Panc1 (cell line): ENCODE data around the gene SGMS1.

Experiments used
- POLR2AphosphoS5 ChIP-seq: IDR thresholded peaks from 2 replicates; pipeline ENCODE4 v1.6.1; 2012; ENCODE audit warnings: mild to moderate bottlenecking, low read depth, low read length, moderate library complexity
- REST ChIP-seq, 2 experiments: IDR thresholded peaks; 2 replicates each; pipeline ENCODE4 v1.6.1; 2011 to 2012; ENCODE audit warnings: low read depth in 2 of 2, control low read depth in 1 of 2, low read length in 1 of 2, mild to moderate bottlenecking in 1 of 2, moderate library complexity in 1 of 2; ENCODE audit not compliant: insufficient read depth in 1 of 2
- SIN3A ChIP-seq: IDR thresholded peaks from 2 replicates; pipeline ENCODE4 v1.6.1; 2012; ENCODE audit warnings: low read depth, mild to moderate bottlenecking, low read length, moderate library complexity, borderline replicate concordance; ENCODE audit not compliant: insufficient read depth
- TCF7L2 ChIP-seq: IDR thresholded peaks from 2 replicates; pipeline ENCODE4 v1.6.1; 2011; ENCODE audit warnings: mild to moderate bottlenecking, low read depth, low read length, inconsistent platforms
- TF ChIP-seq, protein P1 (sequence below): fragments of 450-650 bp; IDR thresholded peaks from 2 replicates; pipeline ENCODE4 v1.5.1; 2017; ENCODE audit warnings: mild to moderate bottlenecking

DNA sequence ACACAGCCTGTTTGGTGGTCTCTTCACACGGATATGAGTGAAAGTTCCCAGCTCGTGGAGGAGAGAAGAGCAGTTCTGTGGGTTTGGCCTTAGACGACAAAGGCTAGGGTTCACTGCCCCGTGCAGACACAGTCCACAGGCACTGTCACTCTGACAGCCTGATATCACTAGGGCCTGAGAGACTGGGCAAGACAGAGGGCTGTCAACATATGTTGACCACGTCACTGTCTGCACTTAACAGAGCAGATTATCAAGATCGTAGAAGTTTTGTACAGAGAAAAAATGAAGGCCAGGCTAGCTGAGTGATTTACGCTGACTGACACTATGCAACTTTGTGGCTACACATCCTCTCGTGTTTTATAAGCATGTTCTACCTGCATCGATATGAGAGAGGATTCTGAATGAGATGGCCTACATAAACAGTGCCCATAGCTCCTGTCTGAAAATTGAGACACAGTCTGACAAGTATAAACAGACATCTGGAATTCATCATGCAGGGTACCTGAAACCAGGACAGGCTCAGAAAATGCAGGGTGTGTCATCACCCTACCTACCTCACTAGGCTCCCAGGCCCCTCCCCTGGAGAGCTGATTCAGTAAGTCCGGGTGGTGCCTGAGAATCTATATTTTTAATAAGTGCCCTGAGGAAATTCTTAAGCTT lies 120.0 kb downstream of the SGMS1 start:
- TF ChIP-seq, protein P1, sequence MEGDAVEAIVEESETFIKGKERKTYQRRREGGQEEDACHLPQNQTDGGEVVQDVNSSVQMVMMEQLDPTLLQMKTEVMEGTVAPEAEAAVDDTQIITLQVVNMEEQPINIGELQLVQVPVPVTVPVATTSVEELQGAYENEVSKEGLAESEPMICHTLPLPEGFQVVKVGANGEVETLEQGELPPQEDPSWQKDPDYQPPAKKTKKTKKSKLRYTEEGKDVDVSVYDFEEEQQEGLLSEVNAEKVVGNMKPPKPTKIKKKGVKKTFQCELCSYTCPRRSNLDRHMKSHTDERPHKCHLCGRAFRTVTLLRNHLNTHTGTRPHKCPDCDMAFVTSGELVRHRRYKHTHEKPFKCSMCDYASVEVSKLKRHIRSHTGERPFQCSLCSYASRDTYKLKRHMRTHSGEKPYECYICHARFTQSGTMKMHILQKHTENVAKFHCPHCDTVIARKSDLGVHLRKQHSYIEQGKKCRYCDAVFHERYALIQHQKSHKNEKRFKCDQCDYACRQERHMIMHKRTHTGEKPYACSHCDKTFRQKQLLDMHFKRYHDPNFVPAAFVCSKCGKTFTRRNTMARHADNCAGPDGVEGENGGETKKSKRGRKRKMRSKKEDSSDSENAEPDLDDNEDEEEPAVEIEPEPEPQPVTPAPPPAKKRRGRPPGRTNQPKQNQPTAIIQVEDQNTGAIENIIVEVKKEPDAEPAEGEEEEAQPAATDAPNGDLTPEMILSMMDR, result no peak
- TF ChIP-seq POLR2AphosphoS5 (no peak), REST (IDR thresholded peaks at IDR 0.05; ENCODE audit: insufficient read depth in 1 of 2, low read depth in 2 of 2, low read length in 1 of 2) (no peak), TCF7L2 (no peak), SIN3A (no peak)
